Muscle of back (tissue), 11 donors: ENCODE results near the gene ALG12. TPM values are rescaled to one million over a fixed set of nuclear protein-coding genes. Genes with fewer than 3 reads are reported as not detected.

ENCODE experiments used
- DNase-seq, 3 donors: peaks; one replicate each; pipeline versions ENCODE4 v3.0.0 to v3.0.0-alpha.2; 2013
- polyA plus RNA-seq, 10 donors: library from polyadenylated mRNA; unstranded; fragments of 120-200 nt; gene quantifications; one replicate each; pipeline ENCODE4 v1.2.1, GENCODE V29; 2013; ENCODE audit not compliant: insufficient read length in 10 of 10

The ALG12 gene
- polyA plus RNA-seq, 10 donors, result 8.8 to 20.6 (median 12.3) TPM

DNA sequence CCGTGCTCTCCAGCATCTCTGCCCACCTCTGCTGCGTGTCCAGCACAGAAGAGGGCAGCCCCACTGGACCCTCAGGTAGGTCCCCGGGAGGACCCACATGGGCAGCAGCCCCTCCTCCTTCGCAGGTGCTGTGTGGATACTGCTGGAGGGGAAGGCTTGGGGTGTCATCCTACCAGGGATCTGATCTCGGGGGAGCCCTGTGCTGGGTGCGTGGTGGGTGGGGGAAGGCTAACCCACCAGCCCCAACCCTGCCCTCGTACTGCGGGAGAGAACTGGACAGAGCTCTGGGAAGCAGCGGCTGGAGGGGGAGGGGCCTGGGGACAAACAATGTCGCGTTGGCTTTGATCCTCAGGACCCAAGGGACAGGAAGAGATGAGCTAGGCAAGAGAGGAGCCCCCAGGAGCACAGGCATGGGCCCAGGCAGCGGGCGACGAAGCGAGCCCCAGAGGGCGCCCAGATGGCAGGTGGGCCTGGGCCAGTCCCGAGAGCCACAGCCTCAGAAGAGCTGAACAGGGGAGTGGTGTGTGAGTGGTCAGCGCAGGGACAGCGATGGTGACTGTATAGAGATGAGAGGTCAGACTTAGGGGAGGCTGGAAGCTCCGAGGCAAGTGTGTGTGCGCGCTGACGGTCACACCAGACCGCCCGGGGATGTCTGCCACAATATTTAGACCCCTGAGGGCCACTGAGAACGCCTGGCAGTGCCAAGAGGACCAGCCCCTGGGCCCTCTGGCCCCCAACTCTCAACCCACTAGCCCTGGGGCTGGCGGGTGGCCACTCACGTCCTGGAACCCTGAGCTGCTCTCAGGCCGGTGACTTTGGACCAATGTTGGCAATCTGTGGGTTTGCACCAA lies 40.9 kb upstream of the ALG12 start:
- DNase-seq, result no peak

- no peak for DNase-seq
These were observed 40.2 kb upstream of the ALG12 start for GRCh38 chr22:49958366-49958921.

DNA sequence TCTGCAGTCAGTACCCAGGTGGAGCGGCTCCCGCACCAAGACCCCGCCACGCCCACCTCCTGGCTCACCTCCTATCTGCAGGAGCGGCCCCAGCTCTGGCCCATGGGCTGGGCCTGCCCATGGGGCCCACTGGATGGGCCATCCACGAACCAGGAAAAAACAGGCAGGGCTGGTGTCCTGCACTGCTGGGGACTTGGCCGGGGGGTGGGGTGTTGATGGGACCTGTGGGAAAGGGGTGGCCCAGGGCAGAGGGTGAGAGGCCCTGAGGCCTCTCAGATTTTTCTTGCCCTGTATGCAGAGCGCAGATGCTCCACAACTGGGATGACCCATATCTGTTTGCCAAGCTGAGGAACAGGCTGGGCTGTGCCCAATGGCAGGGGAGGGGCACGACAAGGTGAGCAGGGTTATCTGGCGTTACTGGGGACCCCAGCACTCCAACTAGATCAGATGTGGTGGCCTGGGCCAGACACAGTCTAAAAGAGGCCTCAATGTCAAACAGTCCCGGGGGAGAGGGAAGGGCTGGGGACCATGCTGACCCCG lies 39.7 kb upstream of the ALG12 start:
- DNase-seq, result no peak

GRCh38 chr22:49956914-49957825 lies 38.9 kb upstream of the ALG12 start:
- DNase-seq, result no peak

DNA sequence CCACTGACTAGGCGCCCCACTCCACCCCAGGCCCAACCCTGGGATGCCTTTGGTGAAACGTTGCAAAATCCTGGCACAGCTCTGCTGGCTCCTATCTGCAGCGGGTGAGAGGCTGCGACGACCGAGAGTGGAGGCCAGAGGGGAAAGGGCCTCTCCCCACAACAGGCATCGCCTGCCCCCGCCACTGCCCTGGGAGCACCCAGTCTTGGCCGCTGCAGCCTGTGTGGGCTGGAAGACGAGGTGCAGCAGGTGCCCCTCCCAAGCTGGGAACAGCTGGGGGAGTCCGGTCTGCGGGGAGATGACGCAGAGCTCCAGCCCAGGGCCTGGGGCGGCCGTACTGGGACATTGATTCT lies 38.2 kb upstream of the ALG12 start:
- DNase-seq, result no peak

GRCh38 chr22:49955581-49956417 lies 37.6 kb upstream of the ALG12 start:
- no peak for DNase-seq

GRCh38 chr22:49954991-49955580 lies 36.8 kb upstream of the ALG12 start:
- DNase-seq, result no peak

GRCh38 chr22:49954354-49954753 lies 36.1 kb upstream of the ALG12 start:
- DNase-seq, result no peak

DNA sequence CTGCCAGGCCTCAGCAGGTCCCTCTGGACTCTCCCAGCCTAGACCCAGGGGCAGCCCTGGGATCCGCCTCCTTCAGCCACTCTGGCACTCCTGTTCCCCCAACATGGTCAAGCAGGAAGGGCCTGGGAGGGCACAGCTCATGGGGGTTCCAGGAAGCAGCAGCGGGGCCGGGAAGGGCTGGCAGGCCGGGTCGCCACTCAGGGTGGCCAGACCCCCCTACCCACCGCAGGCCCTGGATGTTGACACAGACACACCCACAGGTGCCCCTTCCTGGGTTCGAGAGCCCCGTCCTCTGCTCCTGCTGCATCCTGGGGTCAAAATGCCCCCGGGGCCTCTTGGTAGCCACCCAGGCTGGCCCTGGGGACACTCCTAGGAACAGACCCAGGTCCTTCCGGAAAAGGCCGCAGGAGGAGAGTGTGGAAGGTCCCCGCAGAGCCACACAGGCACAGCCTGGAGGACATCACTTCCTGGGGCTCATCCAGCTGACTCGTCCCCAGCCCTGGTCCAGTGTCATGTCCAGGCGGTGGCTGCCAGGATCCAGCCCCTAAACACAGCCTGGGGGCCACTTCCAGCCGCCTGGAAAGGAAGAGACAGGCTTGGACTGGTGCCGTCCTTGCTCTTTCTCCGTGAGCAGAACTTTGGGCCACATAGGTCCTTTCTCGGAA lies 35.6 kb upstream of the ALG12 start:
- DNase-seq, result peak in 1 of 3 donors; percentile 56

DNA sequence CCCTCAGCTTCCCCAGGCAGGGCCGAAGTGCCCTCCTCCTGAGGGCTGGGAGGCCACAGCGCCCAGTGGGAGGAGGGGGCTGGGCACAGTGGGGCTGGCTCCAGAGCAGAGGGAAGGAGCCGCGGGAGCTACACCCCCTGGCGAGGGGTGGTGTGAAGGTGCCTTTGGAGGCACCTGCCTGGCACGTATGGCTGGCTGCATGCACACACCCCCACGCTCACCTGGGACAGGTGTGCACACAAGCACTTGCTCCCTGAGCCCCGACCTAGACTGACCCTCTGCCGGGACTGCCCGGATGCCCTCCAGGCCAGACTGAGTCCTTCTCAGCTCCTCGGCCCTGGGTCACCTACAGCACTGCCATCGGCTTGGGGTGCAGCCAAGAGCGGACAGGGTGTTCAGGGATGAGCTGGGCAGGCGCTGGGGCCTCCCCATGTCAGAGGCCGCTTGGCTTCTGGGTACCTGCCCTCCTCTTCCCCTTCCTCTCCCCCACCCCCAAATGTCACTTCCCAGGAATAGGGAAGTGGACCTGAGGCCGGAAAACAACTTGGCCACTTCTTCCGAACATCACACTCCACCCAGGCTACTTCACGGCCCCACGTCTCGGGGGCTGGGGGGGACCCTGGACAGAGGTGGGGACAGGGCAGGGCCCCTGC lies 34.9 kb upstream of the ALG12 start:
- DNase-seq, result no peak

DNA sequence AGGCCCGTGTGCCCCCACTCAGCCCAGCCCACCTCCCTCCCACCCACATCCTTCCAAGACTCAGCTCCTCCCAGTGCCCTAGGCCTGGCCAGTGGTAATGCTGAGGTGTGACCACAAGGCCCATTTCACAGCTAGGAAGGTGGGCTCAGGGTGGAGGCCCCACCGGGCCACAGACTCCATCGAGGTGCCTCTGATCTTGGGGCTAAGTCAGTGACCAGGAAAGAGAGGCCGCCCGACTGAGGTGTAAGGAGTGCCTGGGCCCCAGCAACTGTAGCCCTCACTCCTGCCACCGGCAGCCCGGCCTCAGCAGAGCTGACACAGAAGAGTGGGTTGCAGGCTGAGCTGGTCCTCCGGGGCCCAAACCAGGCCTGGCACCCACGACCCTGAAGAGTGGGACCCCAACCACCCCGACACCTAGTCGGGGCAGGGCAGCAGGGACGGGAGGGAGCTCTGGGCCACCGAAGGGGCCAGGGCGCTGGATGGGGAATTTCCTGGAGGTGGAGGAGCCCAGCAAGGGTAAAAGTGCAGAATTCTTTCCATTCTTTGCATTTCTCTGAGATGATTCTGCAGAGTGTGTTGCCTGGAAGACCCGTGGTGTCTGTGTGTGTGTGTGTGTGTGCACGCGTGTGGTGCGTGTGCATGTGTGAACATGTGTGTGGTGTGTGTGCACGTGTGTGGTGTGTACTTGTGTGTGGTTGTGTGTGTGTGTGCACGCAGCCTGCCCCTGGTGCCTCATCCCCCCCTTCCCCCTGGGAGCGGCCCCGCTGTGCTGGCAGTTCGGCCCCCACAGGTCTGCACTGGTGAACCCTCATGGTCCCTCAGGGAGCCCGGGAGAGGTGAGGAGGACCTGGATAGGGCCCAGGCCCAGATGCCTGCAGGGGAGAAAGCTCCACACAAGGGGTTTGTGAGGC lies 34.0 kb upstream of the ALG12 start:
- DNase-seq, result peak in 2 of 3 donors; percentile 63 to 80

DNA sequence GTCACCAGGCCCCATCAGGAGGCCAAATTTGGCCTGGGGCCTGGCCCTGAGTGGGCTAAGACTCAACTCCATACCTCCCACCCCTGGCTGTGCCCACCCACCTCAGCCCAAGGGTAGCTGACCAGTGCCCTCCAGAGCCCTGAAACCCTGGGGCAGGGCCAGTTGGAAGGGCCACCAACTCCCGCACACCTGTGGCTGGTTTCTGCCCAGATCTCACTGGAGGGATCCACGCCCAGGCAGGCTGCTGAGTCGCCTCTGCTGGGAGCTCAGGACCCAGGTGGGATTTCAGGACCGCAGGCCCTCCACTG lies 33.4 kb upstream of the ALG12 start:
- DNase-seq, result no peak

DNA sequence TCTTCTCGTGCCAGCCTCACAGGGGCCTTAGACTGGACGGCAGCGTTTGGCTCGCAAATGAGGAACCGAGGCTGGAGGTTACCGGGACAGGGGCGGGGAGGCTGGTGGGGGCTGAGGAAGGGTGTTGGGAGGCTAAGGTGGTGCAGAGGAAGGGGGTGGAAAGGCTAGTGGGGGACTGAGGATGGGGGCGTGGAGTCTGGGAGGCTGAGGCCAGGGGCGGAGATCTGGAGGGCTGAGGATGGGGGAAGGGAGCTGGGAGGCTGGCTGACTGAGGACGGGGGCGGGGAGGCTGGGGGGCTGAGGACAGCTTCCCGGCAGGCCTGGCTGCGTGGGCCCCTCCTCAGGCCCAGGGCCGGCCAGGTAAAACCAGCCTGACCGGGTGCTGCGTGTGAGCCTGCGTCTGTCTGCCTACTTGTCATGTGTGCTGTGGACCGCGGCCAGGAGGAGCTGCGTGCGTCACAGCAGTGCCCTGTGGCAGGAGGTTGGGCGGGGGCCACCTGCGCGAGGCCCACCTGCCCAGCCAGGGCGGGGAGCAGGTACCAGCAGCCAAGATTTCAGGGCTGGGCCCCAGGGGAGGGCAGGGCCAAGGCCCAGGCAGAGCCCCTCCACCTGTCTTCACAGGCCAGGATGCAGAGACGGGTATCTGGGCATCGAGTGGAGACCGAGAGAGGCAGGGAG lies 32.9 kb upstream of the ALG12 start:
- no peak for DNase-seq

DNA sequence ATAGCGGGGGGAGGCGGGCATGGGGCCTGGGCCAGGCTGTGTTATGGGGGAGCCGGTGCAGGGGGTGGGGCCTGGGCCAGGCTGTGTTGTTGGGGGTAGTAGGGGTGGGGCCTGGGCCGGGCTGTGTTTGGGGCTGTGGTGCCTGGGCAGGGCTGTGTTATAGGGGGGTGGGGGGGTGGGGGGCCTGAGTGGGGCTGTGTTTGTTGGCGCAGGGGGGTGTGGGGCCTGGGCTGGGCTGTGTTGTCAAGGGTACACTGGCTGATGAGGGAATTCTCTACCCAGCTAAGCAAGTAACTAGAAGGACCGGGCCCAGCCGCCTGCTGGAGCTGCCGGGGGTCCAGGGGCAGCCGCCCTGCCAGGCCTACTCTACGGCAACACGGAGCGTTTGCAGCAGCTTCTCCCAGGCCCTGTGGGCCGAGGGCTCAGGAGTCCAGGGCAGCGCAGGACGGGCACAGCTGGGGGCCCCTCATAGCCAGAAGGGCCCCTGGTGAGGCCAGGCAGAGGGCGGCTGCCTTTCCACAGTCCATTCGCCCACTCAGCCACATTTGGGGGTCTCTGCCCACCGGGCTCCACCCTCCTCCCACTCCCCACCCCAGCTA lies 32.3 kb upstream of the ALG12 start:
- no peak for DNase-seq

GRCh38 chr22:49949914-49950292 lies 31.7 kb upstream of the ALG12 start:
- DNase-seq, result no peak

DNA sequence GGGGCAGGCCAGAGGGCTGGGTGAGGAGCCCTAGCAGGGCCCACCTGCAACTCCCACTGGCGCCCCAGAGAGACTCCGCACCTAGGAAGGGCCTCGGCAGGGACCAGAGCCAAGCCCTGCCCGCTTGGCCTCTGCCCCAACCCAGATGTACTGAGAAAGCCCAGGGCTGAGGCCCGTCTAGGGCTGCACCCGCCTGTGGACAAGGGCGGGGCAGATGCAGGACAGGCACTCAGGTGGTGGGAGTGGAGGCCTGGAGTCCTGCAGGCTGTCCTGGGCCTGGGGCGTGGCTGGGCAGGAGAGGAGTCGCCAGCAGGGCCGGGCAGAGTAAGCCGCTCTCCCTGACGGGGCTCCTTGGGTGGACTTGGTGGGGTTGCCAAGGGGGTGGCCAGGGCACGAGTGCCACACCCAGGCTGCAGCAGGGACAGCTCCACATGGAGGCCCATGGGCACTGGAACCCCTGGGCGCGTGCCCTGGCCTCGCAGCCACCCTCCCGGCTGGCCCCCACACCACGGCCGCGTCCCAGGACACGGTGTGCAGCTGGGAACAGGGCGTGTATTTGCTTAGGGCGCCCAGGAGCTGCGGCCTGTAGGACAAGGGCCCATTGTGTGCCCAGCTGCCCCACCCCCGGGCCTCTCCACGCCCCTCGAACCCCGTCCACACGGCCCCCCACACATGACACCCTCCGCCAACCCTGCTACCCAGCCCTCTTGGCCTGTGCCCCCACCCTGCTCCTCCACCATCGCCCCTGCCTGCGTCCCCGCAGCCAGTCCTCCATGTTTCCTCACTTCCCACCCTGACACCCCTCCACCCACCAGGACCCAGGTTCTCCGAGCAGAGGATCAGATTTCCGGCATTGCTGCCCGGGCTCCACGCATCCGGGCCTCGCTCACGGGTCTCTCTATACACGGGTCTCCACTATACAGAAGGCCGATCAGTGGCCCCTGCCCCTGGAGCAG lies 31.0 kb upstream of the ALG12 start:
- DNase-seq, result no peak
